Measurements from ENCODE around the gene ITGA5. TPM values are rescaled to one million over a fixed set of nuclear protein-coding genes. Genes with fewer than 3 reads are reported as not detected.

The ITGA5 gene
- total RNA-seq, 1 experiment from 2014 or later = 75.8 TPM

GRCh38 chr12:54351341-54351740 lies 67.7 kb downstream of the ITGA5 start:
- peaks cover 19% of the 10 kb centered on the region for H3K36me3 ChIP-seq (ENCODE audit: control insufficient read depth, insufficient read depth, low read length)
- TF ChIP-seq POLR2AphosphoS5 (IDR thresholded peaks at IDR 0.05; ENCODE audit: low read depth, low read length) (no peak), SIN3A (IDR thresholded peaks at IDR 0.05; ENCODE audit: borderline replicate concordance, insufficient read depth, low read depth, low read length) (no peak), REST (IDR thresholded peaks at IDR 0.05; ENCODE audit: insufficient read depth in 1 of 2, low read depth in 2 of 2, low read length in 1 of 2) (no peak), CTCF (IDR thresholded peaks at IDR 0.05) (no peak), TCF7L2 (IDR thresholded peaks at IDR 0.05; ENCODE audit: low read depth, low read length) (no peak)
- intact Hi-C loops (cut with micrococcal nuclease; ENCODE audit: unreplicated experiment) = no loop called here
- no peak overlapping the region for H3K27ac ChIP-seq (ENCODE audit: low read length)
- ATAC-seq (no peak), DNase-seq (ENCODE audit: low read depth, low spot score) (no peak)
- no peaks in the 10 kb centered on the region for H3K27me3 ChIP-seq (ENCODE audit: control insufficient read depth, insufficient read depth, low read length)
- in situ Hi-C loops (cut with HindIII; ENCODE audit: low pct_unique_long_range_greater_than_20kb, low sequenced_read_pairs) = no loop called here
- H3K4me1 ChIP-seq (ENCODE audit: control insufficient read depth, insufficient read depth, low read length) = 0 out of 2 replicates have a peak, but pooled peaks cover 5% of the 10 kb centered on the region
- TSS peak; percentile 89 for BruUV-seq (replicated peaks)
- ChIA-PET POLR2A (no interaction called here), CTCF (no interaction called here)
- H3K9me3 ChIP-seq (ENCODE audit: control insufficient read depth, insufficient read depth, low read depth, low read length) = no peaks in the 10 kb centered on the region
- H3K4me3 ChIP-seq (ENCODE audit: low read depth in 2 of 2, low read length in 2 of 2) = no peak overlapping the region

- BruUV-seq (replicated peaks) = no TSS peak
- TF ChIP-seq TCF7L2 (IDR thresholded peaks at IDR 0.05; ENCODE audit: low read depth, low read length) (no peak), POLR2AphosphoS5 (IDR thresholded peaks at IDR 0.05; ENCODE audit: low read depth, low read length) (no peak), REST (IDR thresholded peaks at IDR 0.05; ENCODE audit: insufficient read depth in 1 of 2, low read depth in 2 of 2, low read length in 1 of 2) (no peak)
- no peak for ATAC-seq
- Histone ChIP-seq H3K36me3 (ENCODE audit: control insufficient read depth, insufficient read depth, low read length) (peaks cover 19% of the 10 kb centered on the region), H3K27me3 (ENCODE audit: control insufficient read depth, insufficient read depth, low read length) (no peaks in the 10 kb centered on the region), H3K27ac (ENCODE audit: low read length) (no peak overlapping the region), H3K9me3 (ENCODE audit: control insufficient read depth, insufficient read depth, low read depth, low read length) (no peaks in the 10 kb centered on the region), H3K4me3 (ENCODE audit: low read depth in 2 of 2, low read length in 2 of 2) (no peak overlapping the region), H3K4me1 (ENCODE audit: control insufficient read depth, insufficient read depth, low read length) (0 out of 2 replicates have a peak, but pooled peaks cover 5% of the 10 kb centered on the region)
- DNase-seq (ENCODE audit: low read depth, low spot score) = no peak
- intact Hi-C loops (cut with micrococcal nuclease; ENCODE audit: unreplicated experiment) = no loop called here
- ChIA-PET CTCF (interaction anchor here (0.6 kb wide), 1 partner anchor 8 kb away, joined by 3 read pairs; no protein-coding TSS in a partner anchor), POLR2A (no interaction called here)
- in situ Hi-C loops (cut with HindIII; ENCODE audit: low pct_unique_long_range_greater_than_20kb, low sequenced_read_pairs) = no loop called here
Observed at GRCh38 chr12:54350743-54351142, 68.3 kb downstream of the ITGA5 start.

All from Panc1 (cell line).